ENCODE results near the gene ETV3. TPM values are rescaled to one million over a fixed set of nuclear protein-coding genes. Genes with fewer than 3 reads are reported as not detected.

The ETV3 gene
- total RNA-seq, 4 donors from 2014 or later = 88.9 to 93.6 (median 90.9) TPM

- Histone ChIP-seq H3K27me3 (no peaks in the 10 kb centered on the region), H3K9me3 (no peaks in the 10 kb centered on the region), H3K4me1 (peaks cover 56% of the 10 kb centered on the region), H3K36me3 (peaks cover 83% of the 10 kb centered on the region), H3K27ac (no peak overlapping the region), H3K4me3 (no peak overlapping the region)
- DNase-seq (ENCODE audit: low spot score in 2 of 2) = no peak
- 83% methylated on average over 4 of the region's 4 CpGs for WGBS
- TF ChIP-seq POLR2A (IDR thresholded peaks at IDR 0.05) (no peak), POLR2AphosphoS5 (IDR thresholded peaks at IDR 0.05) (no peak), CTCF (IDR thresholded peaks at IDR 0.05) (no peak), EP300 (IDR thresholded peaks at IDR 0.05) (no peak)
These were observed 6.9 kb downstream of the ETV3 start for GRCh38 chr1:157131281-157131680.

- Histone ChIP-seq H3K36me3 (peaks cover 72% of the 10 kb centered on the region), H3K4me3 (no peak overlapping the region), H3K27ac (no peak overlapping the region), H3K27me3 (no peaks in the 10 kb centered on the region), H3K4me1 (peaks cover 30% of the 10 kb centered on the region), H3K9me3 (no peaks in the 10 kb centered on the region)
- DNase-seq (ENCODE audit: low spot score in 2 of 2) = no peak
- TF ChIP-seq POLR2AphosphoS5 (IDR thresholded peaks at IDR 0.05) (no peak), POLR2A (IDR thresholded peaks at IDR 0.05) (no peak), CTCF (IDR thresholded peaks at IDR 0.05) (no peak), EP300 (IDR thresholded peaks at IDR 0.05) (no peak)
- WGBS = 54% methylated on average over 7 of the region's 7 CpGs
These were observed 13.3 kb downstream of the ETV3 start for GRCh38 chr1:157124855-157125254.

- H3K27me3 ChIP-seq = no peaks in the 10 kb centered on the region
- no peak for DNase-seq (ENCODE audit: low spot score in 2 of 2)
- no peak overlapping the region for H3K4me3 ChIP-seq
- H3K4me1 ChIP-seq = peaks cover 11% of the 10 kb centered on the region
- no peak overlapping the region for H3K27ac ChIP-seq
- peaks cover 32% of the 10 kb centered on the region for H3K36me3 ChIP-seq
- WGBS = 85% methylated on average over 2 of the region's 2 CpGs
- H3K9me3 ChIP-seq = no peaks in the 10 kb centered on the region
- TF ChIP-seq EP300 (IDR thresholded peaks at IDR 0.05) = no peak
- no peak for TF ChIP-seq POLR2AphosphoS5 (IDR thresholded peaks at IDR 0.05)
- TF ChIP-seq POLR2A (IDR thresholded peaks at IDR 0.05) = no peak
- no peak for TF ChIP-seq CTCF (IDR thresholded peaks at IDR 0.05)
These were observed 18.7 kb downstream of the ETV3 start for GRCh38 chr1:157119448-157119847.

GRCh38 chr1:157119008-157119407, 19.2 kb downstream of the ETV3 start:
- 92% methylated on average over 9 of the region's 9 CpGs for WGBS
- DNase-seq (ENCODE audit: low spot score in 2 of 2) = no peak

GRCh38 chr1:157117527-157118057, 20.6 kb downstream of the ETV3 start:
- no peak overlapping the region for H3K4me3 ChIP-seq
- H3K27ac ChIP-seq = no peak overlapping the region
- H3K9me3 ChIP-seq = no peaks in the 10 kb centered on the region
- TF ChIP-seq EP300 (IDR thresholded peaks at IDR 0.05) (no peak), CTCF (IDR thresholded peaks at IDR 0.05) (no peak), POLR2A (IDR thresholded peaks at IDR 0.05) (no peak), POLR2AphosphoS5 (IDR thresholded peaks at IDR 0.05) (no peak)
- H3K27me3 ChIP-seq = peaks cover 6% of the 10 kb centered on the region
- WGBS = 64% methylated on average over 3 of the region's 4 CpGs
- no peaks in the 10 kb centered on the region for H3K4me1 ChIP-seq
- H3K36me3 ChIP-seq = peaks cover 16% of the 10 kb centered on the region
- DNase-seq (ENCODE audit: low spot score in 2 of 2) = no peak

More at GRCh38 chr1:157119008-157119407, 19.2 kb downstream of the ETV3 start:
- peaks cover 3% of the 10 kb centered on the region for H3K27me3 ChIP-seq
- no peak overlapping the region for H3K4me3 ChIP-seq
- TF ChIP-seq CTCF (IDR thresholded peaks at IDR 0.05) (no peak), POLR2A (IDR thresholded peaks at IDR 0.05) (no peak), EP300 (IDR thresholded peaks at IDR 0.05) (no peak), POLR2AphosphoS5 (IDR thresholded peaks at IDR 0.05) (no peak)
- H3K36me3 ChIP-seq = peaks cover 30% of the 10 kb centered on the region
- H3K9me3 ChIP-seq = no peaks in the 10 kb centered on the region
- no peak overlapping the region for H3K27ac ChIP-seq
- peaks cover 7% of the 10 kb centered on the region for H3K4me1 ChIP-seq

All from suprapubic skin (tissue), 4 donors.